IPS-NIHi11 (cell line): Measurements from ENCODE around the gene BCL2L15.
A peak's percentile ranks its signal among the peaks of the same experiment; 100 is the strongest.
"Not testable (repeated sequence)": the region's sequence is repeated elsewhere in the genome, so short reads cannot be mapped to it uniquely, and the experiment has no call there.

Experiments used
- DNase-seq: peaks from one replicate; pipeline ENCODE4 v3.0.0; 2012; ENCODE audit warnings: mixed read lengths, low spot score

Gene BCL2L15

GRCh38 chr1:113870778-113871177 lies 16.6 kb downstream of the BCL2L15 start:
- DNase-seq = no peak

- no peak for DNase-seq
Observed at GRCh38 chr1:113868387-113869083, 18.8 kb downstream of the BCL2L15 start.

GRCh38 chr1:113861641-113862040 lies 25.7 kb downstream of the BCL2L15 start:
- no peak for DNase-seq

- no peak for DNase-seq
Observed at GRCh38 chr1:113860891-113861290, 26.5 kb downstream of the BCL2L15 start.

GRCh38 chr1:113859478-113860175 lies 27.8 kb downstream of the BCL2L15 start:
- no peak for DNase-seq

- no peak for DNase-seq
Observed at GRCh38 chr1:113858982-113859381, 28.4 kb downstream of the BCL2L15 start.

GRCh38 chr1:113858418-113858817 lies 29.0 kb downstream of the BCL2L15 start:
- DNase-seq = no peak

- no peak for DNase-seq
Observed at GRCh38 chr1:113857776-113858175, 29.6 kb downstream of the BCL2L15 start.

GRCh38 chr1:113856401-113856790 lies 31.0 kb downstream of the BCL2L15 start:
- DNase-seq = no peak

- DNase-seq = no peak
Observed at GRCh38 chr1:113855630-113856400, 31.6 kb downstream of the BCL2L15 start.

- DNase-seq = no peak
Observed at GRCh38 chr1:113854234-113854633, 33.1 kb downstream of the BCL2L15 start.

GRCh38 chr1:113852694-113853093 lies 34.7 kb downstream of the BCL2L15 start:
- not testable (repeated sequence) for DNase-seq

- no peak for DNase-seq
Observed at GRCh38 chr1:113850127-113850796, 37.1 kb downstream of the BCL2L15 start.

GRCh38 chr1:113849072-113849471 lies 38.3 kb downstream of the BCL2L15 start:
- DNase-seq = no peak

GRCh38 chr1:113846391-113847035 lies 40.9 kb downstream of the BCL2L15 start:
- no peak for DNase-seq

- no peak for DNase-seq
Observed at GRCh38 chr1:113836534-113836933, 50.8 kb downstream of the BCL2L15 start.

GRCh38 chr1:113835686-113836290 lies 51.6 kb downstream of the BCL2L15 start:
- peak; percentile 11 for DNase-seq

- DNase-seq = no peak
Observed at GRCh38 chr1:113834716-113835115, 52.7 kb downstream of the BCL2L15 start.
